A549 (cell line): Measurements from ENCODE around the gene C10orf62.
"Not testable (repeated sequence)": the region's sequence is repeated elsewhere in the genome, so short reads cannot be mapped to it uniquely, and the experiment has no call there.

Experiments
- BCL3 ChIP-seq: fragments of >200 bp; sonication (Bioruptor Twin); formaldehyde crosslinking; IDR thresholded peaks from 3 replicates; pipeline ENCODE4 v1.6.1; 2016
- BHLHE40 ChIP-seq: IDR thresholded peaks from 2 replicates; pipeline ENCODE4 v1.6.1; 2012; ENCODE audit warnings: low read depth, low read length, inconsistent platforms
- CTCF ChIP-seq: fragments of >200 bp; sonication (Bioruptor Twin); formaldehyde crosslinking; IDR thresholded peaks from 3 replicates; pipeline ENCODE4 v1.5.1; 2016
- EP300 ChIP-seq, 2 experiments: fragments of >200 bp; sonication (Bioruptor Twin); formaldehyde crosslinking; IDR thresholded peaks; 2 replicates in 1 of 2; 3 replicates in 1 of 2; pipeline ENCODE4 v1.6.1; 2016 to 2017
- HDAC2 ChIP-seq: fragments of 200-600 bp; sonication (generic); IDR thresholded peaks from 2 replicates; pipeline ENCODE4 v1.6.1; 2016
- MAFK ChIP-seq: fragments of 450-650 bp; IDR thresholded peaks from 2 replicates; pipeline ENCODE4 v1.6.1; 2014; ENCODE audit not compliant: partially characterized antibody
- MAX ChIP-seq: IDR thresholded peaks from 2 replicates; pipeline ENCODE4 v1.6.1; 2012
- MYC ChIP-seq: IDR thresholded peaks from 2 replicates; pipeline ENCODE4 v1.6.1; 2012; ENCODE audit warnings: mild to moderate bottlenecking, inconsistent platforms, low read length, improper control_type of control experiment, borderline replicate concordance
- PBX3 ChIP-seq: IDR thresholded peaks from 2 replicates; pipeline ENCODE4 v1.6.1; 2012
- POLR2A ChIP-seq: IDR thresholded peaks from 2 replicates; pipeline ENCODE4 v1.6.1; 2012; ENCODE audit warnings: mild to moderate bottlenecking, low read length
- RFX5 ChIP-seq: fragments of 450-650 bp; IDR thresholded peaks from 2 replicates; pipeline ENCODE4 v1.7.1; 2014; ENCODE audit warnings: antibody characterized with exemption, mild to moderate bottlenecking, moderate library complexity
- SMC3 ChIP-seq: fragments of >200 bp; sonication (Bioruptor Twin); formaldehyde crosslinking; IDR thresholded peaks from 3 replicates; pipeline ENCODE4 v1.6.1; 2018; ENCODE audit warnings: inconsistent platforms

GRCh38 chr10:97576487-97576886 lies 13.0 kb upstream of the C10orf62 start:
- not testable (repeated sequence) for TF ChIP-seq MYC; RFX5; PBX3; POLR2A; CTCF; BCL3; SMC3; EP300 (IDR thresholded peaks at IDR 0.05); HDAC2; BHLHE40; MAFK; MAX
